GM18508 (cell line): ENCODE data around the gene CSTF1.

Source experiments
- ATAC-seq: cut with Tn5 transposase; IDR thresholded peaks from one replicate; pipeline ENCODE4 v1.9.1; 2021; ENCODE audit warnings: moderate number of reproducible peaks; ENCODE audit not compliant: insufficient read depth, unreplicated experiment

Gene CSTF1

GRCh38 chr20:56424931-56425330 is 32.5 kb downstream of the CSTF1 start:
- no peak for ATAC-seq

- no peak for ATAC-seq
Measured at GRCh38 chr20:56426026-56426425, 33.6 kb downstream of the CSTF1 start.

GRCh38 chr20:56426926-56427325 is 34.5 kb downstream of the CSTF1 start:
- no peak for ATAC-seq

GRCh38 chr20:56427797-56428196 is 35.4 kb downstream of the CSTF1 start:
- ATAC-seq: no peak

- ATAC-seq: no peak
Measured at GRCh38 chr20:56428410-56428809, 36.0 kb downstream of the CSTF1 start.

- ATAC-seq: no peak
Measured at GRCh38 chr20:56428881-56429280, 36.4 kb downstream of the CSTF1 start.

GRCh38 chr20:56429502-56429901 is 37.1 kb downstream of the CSTF1 start:
- ATAC-seq: no peak

GRCh38 chr20:56429941-56430340 is 37.5 kb downstream of the CSTF1 start:
- ATAC-seq: no peak

- ATAC-seq: no peak
Measured at GRCh38 chr20:56430461-56430860, 38.0 kb downstream of the CSTF1 start.

GRCh38 chr20:56430957-56431356 is 38.5 kb downstream of the CSTF1 start:
- no peak for ATAC-seq

- no peak for ATAC-seq
Measured at GRCh38 chr20:56431471-56431870, 39.0 kb downstream of the CSTF1 start.

- ATAC-seq: no peak
Measured at GRCh38 chr20:56433221-56433879, 40.9 kb downstream of the CSTF1 start.

- ATAC-seq: no peak
Measured at GRCh38 chr20:56433880-56434255, 41.4 kb downstream of the CSTF1 start.

- ATAC-seq: no peak
Measured at GRCh38 chr20:56437196-56437960, 44.9 kb downstream of the CSTF1 start.

GRCh38 chr20:56438284-56438683 is 45.8 kb downstream of the CSTF1 start:
- ATAC-seq: no peak

GRCh38 chr20:56439771-56440291 is 47.4 kb downstream of the CSTF1 start:
- no peak for ATAC-seq

GRCh38 chr20:56440346-56441007 is 48.0 kb downstream of the CSTF1 start:
- ATAC-seq: no peak

- no peak for ATAC-seq
Measured at GRCh38 chr20:56442389-56443365, 50.2 kb downstream of the CSTF1 start.

- no peak for ATAC-seq
Measured at GRCh38 chr20:56443654-56444540, 51.5 kb downstream of the CSTF1 start.
